ENCODE data around the gene CACNB4. TPM values are rescaled to one million over a fixed set of nuclear protein-coding genes. Genes with fewer than 3 reads are reported as not detected.

CACNB4 gene
- total RNA-seq, 2 experiments from 2014 or later, result 0.36 to 0.71 TPM

GRCh38 chr2:152055366-152056108 lies 43.3 kb downstream of the CACNB4 start:
- no peak overlapping the region for H3K4me3 Mint-ChIP-seq
- peaks cover 2% of the 10 kb centered on the region for H3K4me1 Mint-ChIP-seq
- ATAC-seq (ENCODE audit: low read depth) (no peak), DNase-seq (no peak)
- peaks cover 5% of the 10 kb centered on the region for H3K9me3 Mint-ChIP-seq
- H3K27ac Mint-ChIP-seq, result no peak overlapping the region
- H3K27me3 Mint-ChIP-seq, result peaks cover 3% of the 10 kb centered on the region
- no peaks in the 10 kb centered on the region for H3K36me3 Mint-ChIP-seq
- POLR2A ChIA-PET, result no interaction called here

GRCh38 chr2:152054593-152054992 lies 44.3 kb downstream of the CACNB4 start:
- POLR2A ChIA-PET, result no interaction called here
- Mint-ChIP-seq H3K9me3 (peaks cover 5% of the 10 kb centered on the region), H3K36me3 (no peaks in the 10 kb centered on the region), H3K27ac (no peak overlapping the region), H3K4me1 (peaks cover 2% of the 10 kb centered on the region), H3K27me3 (peaks cover 2% of the 10 kb centered on the region), H3K4me3 (no peak overlapping the region)
- DNase-seq (no peak), ATAC-seq (ENCODE audit: low read depth) (no peak)

GRCh38 chr2:152051436-152051835 lies 47.4 kb downstream of the CACNB4 start:
- H3K27me3 Mint-ChIP-seq, result peaks cover 2% of the 10 kb centered on the region
- POLR2A ChIA-PET, result no interaction called here
- no peak for ATAC-seq (ENCODE audit: low read depth)
- no peak overlapping the region for H3K4me3 Mint-ChIP-seq
- DNase-seq, result no peak
- no peak overlapping the region for H3K27ac Mint-ChIP-seq
- no peaks in the 10 kb centered on the region for H3K36me3 Mint-ChIP-seq
- H3K9me3 Mint-ChIP-seq, result peaks cover 1% of the 10 kb centered on the region
- peaks cover 2% of the 10 kb centered on the region for H3K4me1 Mint-ChIP-seq

- H3K27ac Mint-ChIP-seq, result no peak overlapping the region
- H3K4me3 Mint-ChIP-seq, result no peak overlapping the region
- H3K36me3 Mint-ChIP-seq, result no peaks in the 10 kb centered on the region
- H3K27me3 Mint-ChIP-seq, result peaks cover 2% of the 10 kb centered on the region
- POLR2A ChIA-PET, result no interaction called here
- peaks cover 2% of the 10 kb centered on the region for H3K4me1 Mint-ChIP-seq
- H3K9me3 Mint-ChIP-seq, result no peaks in the 10 kb centered on the region
- DNase-seq (no peak), ATAC-seq (ENCODE audit: low read depth) (no peak)
Measured at GRCh38 chr2:152050915-152051314, 47.9 kb downstream of the CACNB4 start.

- POLR2A ChIA-PET, result no interaction called here
Measured at GRCh38 chr2:152050341-152050740, 48.5 kb downstream of the CACNB4 start.

GRCh38 chr2:152049541-152049940 lies 49.3 kb downstream of the CACNB4 start:
- Mint-ChIP-seq H3K27ac (no peak overlapping the region), H3K4me3 (no peak overlapping the region), H3K9me3 (no peaks in the 10 kb centered on the region), H3K27me3 (peaks cover 2% of the 10 kb centered on the region), H3K4me1 (no peaks in the 10 kb centered on the region), H3K36me3 (no peaks in the 10 kb centered on the region)
- ATAC-seq (ENCODE audit: low read depth) (no peak), DNase-seq (no peak)
- POLR2A ChIA-PET, result no interaction called here

More at GRCh38 chr2:152050341-152050740, 48.5 kb downstream of the CACNB4 start:
- peaks cover 2% of the 10 kb centered on the region for H3K4me1 Mint-ChIP-seq
- ATAC-seq (ENCODE audit: low read depth) (no peak), DNase-seq (no peak)
- no peak overlapping the region for H3K4me3 Mint-ChIP-seq
- H3K36me3 Mint-ChIP-seq, result no peaks in the 10 kb centered on the region
- no peak overlapping the region for H3K27ac Mint-ChIP-seq
- H3K9me3 Mint-ChIP-seq, result no peaks in the 10 kb centered on the region
- peaks cover 2% of the 10 kb centered on the region for H3K27me3 Mint-ChIP-seq

- H3K4me1 Mint-ChIP-seq, result no peaks in the 10 kb centered on the region
- no peak for ATAC-seq (ENCODE audit: low read depth)
- H3K9me3 Mint-ChIP-seq, result no peaks in the 10 kb centered on the region
- H3K4me3 Mint-ChIP-seq, result no peak overlapping the region
- DNase-seq, result no peak
- no peaks in the 10 kb centered on the region for H3K36me3 Mint-ChIP-seq
- H3K27ac Mint-ChIP-seq, result no peak overlapping the region
- H3K27me3 Mint-ChIP-seq, result peaks cover 2% of the 10 kb centered on the region
- POLR2A ChIA-PET, result no interaction called here
Measured at GRCh38 chr2:152047824-152048471, 50.9 kb downstream of the CACNB4 start.

GRCh38 chr2:152046940-152047339 lies 51.9 kb downstream of the CACNB4 start:
- no peak for ATAC-seq (ENCODE audit: low read depth)

GRCh38 chr2:152042636-152043615 lies 55.9 kb downstream of the CACNB4 start:
- no peak overlapping the region for H3K4me3 Mint-ChIP-seq
- DNase-seq (no peak), ATAC-seq (ENCODE audit: low read depth) (no peak)
- H3K36me3 Mint-ChIP-seq, result no peaks in the 10 kb centered on the region
- peaks cover 5% of the 10 kb centered on the region for H3K27me3 Mint-ChIP-seq
- no peaks in the 10 kb centered on the region for H3K9me3 Mint-ChIP-seq
- H3K27ac Mint-ChIP-seq, result no peak overlapping the region
- H3K4me1 Mint-ChIP-seq, result no peaks in the 10 kb centered on the region
- POLR2A ChIA-PET, result no interaction called here

More at GRCh38 chr2:152046940-152047339, 51.9 kb downstream of the CACNB4 start:
- Mint-ChIP-seq H3K27ac (no peak overlapping the region), H3K27me3 (peaks cover 2% of the 10 kb centered on the region), H3K9me3 (no peaks in the 10 kb centered on the region), H3K36me3 (no peaks in the 10 kb centered on the region), H3K4me3 (no peak overlapping the region), H3K4me1 (no peaks in the 10 kb centered on the region)
- POLR2A ChIA-PET, result no interaction called here
- DNase-seq, result no peak

- Mint-ChIP-seq H3K27ac (no peak overlapping the region), H3K27me3 (peaks cover 9% of the 10 kb centered on the region), H3K4me3 (no peak overlapping the region), H3K36me3 (no peaks in the 10 kb centered on the region), H3K9me3 (no peaks in the 10 kb centered on the region), H3K4me1 (no peaks in the 10 kb centered on the region)
- DNase-seq (no peak), ATAC-seq (ENCODE audit: low read depth) (no peak)
- POLR2A ChIA-PET, result no interaction called here
Measured at GRCh38 chr2:152038441-152038958, 60.3 kb downstream of the CACNB4 start.

GRCh38 chr2:152037743-152038435 lies 61.0 kb downstream of the CACNB4 start:
- no peak for ATAC-seq (ENCODE audit: low read depth)
- Mint-ChIP-seq H3K36me3 (no peaks in the 10 kb centered on the region), H3K4me3 (no peak overlapping the region), H3K27me3 (peaks cover 9% of the 10 kb centered on the region), H3K4me1 (no peaks in the 10 kb centered on the region), H3K9me3 (no peaks in the 10 kb centered on the region), H3K27ac (no peak overlapping the region)
- POLR2A ChIA-PET, result no interaction called here
- no peak for DNase-seq

GRCh38 chr2:152036611-152037469 lies 62.0 kb downstream of the CACNB4 start:
- no peak overlapping the region for H3K4me3 Mint-ChIP-seq
- no peaks in the 10 kb centered on the region for H3K36me3 Mint-ChIP-seq
- POLR2A ChIA-PET, result no interaction called here
- no peaks in the 10 kb centered on the region for H3K4me1 Mint-ChIP-seq
- no peak for ATAC-seq (ENCODE audit: low read depth)
- peaks cover 9% of the 10 kb centered on the region for H3K27me3 Mint-ChIP-seq
- H3K9me3 Mint-ChIP-seq, result no peaks in the 10 kb centered on the region
- H3K27ac Mint-ChIP-seq, result no peak overlapping the region
- peak; percentile 39 for DNase-seq

Data from activated naive CD8-positive, alpha-beta T cell treated with anti-CD3 and anti-CD28 coated beads, Interleukin-2, amount 10 ng/mL, durations not matched to agents 7 days and 5 days (primary cell).